Neural progenitor cell (in vitro differentiated cells): ENCODE measurements around the gene VSTM4. TPM values are rescaled to one million over a fixed set of nuclear protein-coding genes. Genes with fewer than 3 reads are reported as not detected.

Experiments
- DNase-seq: peaks from one replicate; pipeline ENCODE4 v3.0.0-alpha.2; 2016; ENCODE audit warnings: low spot score
- H2AFZ ChIP-seq: fragments of 200-600 bp; sonication (generic); replicated peaks from 2 replicates; pipeline ENCODE4 v1.6.1; 2016; ENCODE audit warnings: antibody characterized with exemption
- H3F3A ChIP-seq: fragments of 200-600 bp; sonication (generic); 2 replicates; pipeline ENCODE4 v1.6.1; 2016; ENCODE audit warnings: antibody characterized with exemption, low read depth
- H3K27ac ChIP-seq: fragments of 200-600 bp; sonication (generic); 2 replicates; pipeline ENCODE4 v1.5.1; 2016; ENCODE audit warnings: mild to moderate bottlenecking
- H3K27me3 ChIP-seq: fragments of 200-600 bp; sonication (generic); 2 replicates; pipeline ENCODE4 v1.6.1; 2016; ENCODE audit warnings: mild to moderate bottlenecking, moderate library complexity
- H3K36me3 ChIP-seq: fragments of 200-600 bp; sonication (generic); 2 replicates; pipeline ENCODE4 v1.5.1; 2016
- H3K4me1 ChIP-seq: fragments of 200-600 bp; sonication (generic); 2 replicates; pipeline ENCODE4 v1.6.1; 2016; ENCODE audit warnings: mixed run types
- H3K4me2 ChIP-seq: fragments of 200-600 bp; sonication (generic); 2 replicates; pipeline ENCODE4 v1.6.1; 2016
- H3K4me3 ChIP-seq: fragments of 200-600 bp; sonication (generic); 2 replicates; pipeline ENCODE4 v1.5.1; 2016
- H3K79me2 ChIP-seq: fragments of 200-600 bp; sonication (generic); 2 replicates; pipeline ENCODE4 v1.6.1; 2016; ENCODE audit warnings: low read depth
- H3K9ac ChIP-seq: fragments of 200-600 bp; sonication (generic); 2 replicates; pipeline ENCODE4 v1.6.1; 2016
- H3K9me3 ChIP-seq: fragments of 200-600 bp; sonication (generic); 2 replicates; pipeline ENCODE4 v1.5.1; 2016; ENCODE audit warnings: low read depth
- H4K20me1 ChIP-seq: fragments of 200-600 bp; sonication (generic); 2 replicates; pipeline ENCODE4 v1.6.1; 2016; ENCODE audit warnings: low read depth
- H3K27ac Mint-ChIP-seq: 3 replicates; pipeline ENCODE4 v1.8.0; 2021; ENCODE audit warnings: mixed read lengths
- H3K27me3 Mint-ChIP-seq: 2 replicates; pipeline ENCODE4 v1.8.0; 2022; ENCODE audit warnings: low read depth, mild to moderate bottlenecking, inconsistent platforms, moderate library complexity, mixed read lengths; ENCODE audit not compliant: insufficient read depth
- H3K36me3 Mint-ChIP-seq: 3 replicates; pipeline ENCODE4 v1.8.0; 2021; ENCODE audit warnings: mixed read lengths
- H3K4me1 Mint-ChIP-seq: 3 replicates; pipeline ENCODE4 v1.8.0; 2021; ENCODE audit warnings: mixed read lengths
- H3K4me3 Mint-ChIP-seq: 3 replicates; pipeline ENCODE4 v1.8.0; 2021; ENCODE audit warnings: mild to moderate bottlenecking, moderate library complexity, mixed read lengths
- H3K9me3 Mint-ChIP-seq: 3 replicates; pipeline ENCODE4 v1.8.0; 2020; ENCODE audit warnings: mixed read lengths
- EZH2 ChIP-seq: fragments of 200-600 bp; sonication (generic); IDR thresholded peaks from 2 replicates; pipeline ENCODE4 v1.6.1; 2017; ENCODE audit warnings: antibody characterized with exemption, mild to moderate bottlenecking, moderate library complexity
- EZH2phosphoT487 ChIP-seq: fragments of 200-600 bp; sonication (generic); IDR thresholded peaks from 2 replicates; pipeline ENCODE4 v1.6.1; 2017; ENCODE audit warnings: antibody characterized with exemption
- total RNA-seq: library from RNA; depleted of rRNA; stranded (reverse); fragments of >200 nt; gene quantifications from 2 replicates; pipeline ENCODE4 v1.2.3, GENCODE V29; 2015; ENCODE audit warnings: low replicate concordance
- TF ChIP-seq, protein P1 (sequence below): fragments of 200-600 bp; sonication (generic); IDR thresholded peaks from 2 replicates; pipeline ENCODE4 v1.5.1; 2017; ENCODE audit warnings: antibody characterized with exemption, mild to moderate bottlenecking

The VSTM4 gene
- total RNA-seq, 1 donor from 2014 or later: 0.92 TPM

DNA sequence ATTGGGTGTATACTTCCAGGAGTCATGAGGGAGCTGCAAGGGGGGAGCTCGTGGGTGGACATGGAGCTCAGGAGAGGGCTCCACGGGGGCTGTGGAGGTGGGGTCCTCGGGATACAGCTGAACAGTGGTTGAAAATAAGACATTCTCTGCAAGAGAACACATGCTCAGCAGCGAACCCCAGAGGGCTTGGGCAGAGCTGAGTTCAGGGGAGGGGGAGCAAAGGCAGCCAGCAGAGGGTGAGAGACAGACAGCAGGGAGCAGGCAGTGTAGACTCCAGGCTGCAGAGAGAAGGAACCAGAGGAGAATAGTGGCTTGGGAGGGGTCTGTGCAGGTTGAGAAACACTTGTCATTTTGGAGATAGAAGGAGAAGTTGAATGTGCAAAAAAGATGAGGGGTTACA, 102.7 kb downstream of the VSTM4 start:
- H3K9me3 Mint-ChIP-seq: no peaks in the 10 kb centered on the region
- no peak overlapping the region for H3K4me3 ChIP-seq
- H3K4me3 Mint-ChIP-seq: no peak overlapping the region
- peaks cover 23% of the 10 kb centered on the region for H3K4me1 Mint-ChIP-seq
- H3K4me1 ChIP-seq: peaks cover 6% of the 10 kb centered on the region
- no peaks in the 10 kb centered on the region for H3F3A ChIP-seq
- no peaks in the 10 kb centered on the region for H4K20me1 ChIP-seq
- TF ChIP-seq EZH2phosphoT487 (no peak), EZH2 (no peak)
- TF ChIP-seq, protein P1, sequence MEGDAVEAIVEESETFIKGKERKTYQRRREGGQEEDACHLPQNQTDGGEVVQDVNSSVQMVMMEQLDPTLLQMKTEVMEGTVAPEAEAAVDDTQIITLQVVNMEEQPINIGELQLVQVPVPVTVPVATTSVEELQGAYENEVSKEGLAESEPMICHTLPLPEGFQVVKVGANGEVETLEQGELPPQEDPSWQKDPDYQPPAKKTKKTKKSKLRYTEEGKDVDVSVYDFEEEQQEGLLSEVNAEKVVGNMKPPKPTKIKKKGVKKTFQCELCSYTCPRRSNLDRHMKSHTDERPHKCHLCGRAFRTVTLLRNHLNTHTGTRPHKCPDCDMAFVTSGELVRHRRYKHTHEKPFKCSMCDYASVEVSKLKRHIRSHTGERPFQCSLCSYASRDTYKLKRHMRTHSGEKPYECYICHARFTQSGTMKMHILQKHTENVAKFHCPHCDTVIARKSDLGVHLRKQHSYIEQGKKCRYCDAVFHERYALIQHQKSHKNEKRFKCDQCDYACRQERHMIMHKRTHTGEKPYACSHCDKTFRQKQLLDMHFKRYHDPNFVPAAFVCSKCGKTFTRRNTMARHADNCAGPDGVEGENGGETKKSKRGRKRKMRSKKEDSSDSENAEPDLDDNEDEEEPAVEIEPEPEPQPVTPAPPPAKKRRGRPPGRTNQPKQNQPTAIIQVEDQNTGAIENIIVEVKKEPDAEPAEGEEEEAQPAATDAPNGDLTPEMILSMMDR: no peak
- H3K27me3 ChIP-seq: no peaks in the 10 kb centered on the region
- peaks cover 3% of the 10 kb centered on the region for H3K27me3 Mint-ChIP-seq
- no peak overlapping the region for H3K4me2 ChIP-seq
- H3K27ac Mint-ChIP-seq: no peak overlapping the region
- H2AFZ ChIP-seq: no peak overlapping the region
- H3K79me2 ChIP-seq: no peaks in the 10 kb centered on the region
- H3K9ac ChIP-seq: no peak overlapping the region
- DNase-seq: no peak
- H3K27ac ChIP-seq: no peak overlapping the region
- H3K36me3 Mint-ChIP-seq: no peaks in the 10 kb centered on the region
- H3K36me3 ChIP-seq: no peaks in the 10 kb centered on the region
- H3K9me3 ChIP-seq: no peaks in the 10 kb centered on the region

DNA sequence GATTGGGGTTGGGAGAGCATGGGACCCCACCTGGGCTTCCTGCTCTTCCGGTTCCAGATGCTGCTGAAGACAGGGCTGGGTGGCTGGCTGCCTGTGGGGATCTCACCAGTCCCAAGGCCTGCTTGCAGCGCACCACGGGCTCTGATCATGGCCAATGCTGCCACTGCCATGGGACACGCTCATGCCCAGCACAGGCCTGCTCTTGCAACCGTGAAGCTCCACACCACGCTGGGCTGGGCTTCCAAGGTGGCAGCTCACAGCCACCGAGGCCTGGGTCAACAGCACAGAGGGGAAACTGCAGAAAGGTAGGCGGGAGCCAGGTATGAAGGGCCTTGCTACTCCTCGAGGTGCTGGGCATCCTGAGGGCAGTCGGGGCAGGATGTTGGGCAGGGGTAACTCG, 103.6 kb downstream of the VSTM4 start:
- Mint-ChIP-seq H3K36me3 (no peaks in the 10 kb centered on the region), H3K27ac (no peak overlapping the region)
- DNase-seq: no peak

DNA sequence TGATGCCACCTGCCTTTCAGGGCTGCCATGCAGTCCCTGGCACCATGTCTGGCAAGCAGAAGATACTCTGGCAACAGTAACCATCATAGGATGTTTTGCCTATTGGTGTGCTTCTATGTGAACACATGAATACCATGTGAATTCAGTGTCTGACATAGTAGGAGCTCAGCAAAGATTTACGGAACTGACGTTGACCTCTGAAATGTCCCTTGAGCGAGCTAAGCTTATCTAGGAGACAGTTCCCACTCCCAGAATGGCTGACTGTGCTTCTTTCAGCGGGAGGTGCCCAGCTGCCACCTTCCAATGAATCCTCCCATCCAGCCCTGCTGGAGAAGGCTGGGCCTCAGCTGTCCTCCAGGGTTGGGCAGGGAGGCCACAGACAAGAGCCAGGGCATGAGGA, 104.5 kb downstream of the VSTM4 start:
- H3K79me2 ChIP-seq: no peaks in the 10 kb centered on the region
- no peak overlapping the region for H3K4me3 Mint-ChIP-seq
- peaks cover 2% of the 10 kb centered on the region for H3K36me3 Mint-ChIP-seq
- H3K9ac ChIP-seq: no peak overlapping the region
- peaks cover 27% of the 10 kb centered on the region for H3K4me1 Mint-ChIP-seq
- H3K36me3 ChIP-seq: no peaks in the 10 kb centered on the region
- H3K4me3 ChIP-seq: no peak overlapping the region
- H3K9me3 Mint-ChIP-seq: no peaks in the 10 kb centered on the region
- no peak overlapping the region for H3K27ac Mint-ChIP-seq
- peaks cover 6% of the 10 kb centered on the region for H3K4me1 ChIP-seq
- no peak overlapping the region for H2AFZ ChIP-seq
- H3K27ac ChIP-seq: no peak overlapping the region
- no peak overlapping the region for H3K4me2 ChIP-seq
- peaks cover 2% of the 10 kb centered on the region for H3K27me3 Mint-ChIP-seq
- no peaks in the 10 kb centered on the region for H3K9me3 ChIP-seq
- DNase-seq: no peak
- H3F3A ChIP-seq: no peaks in the 10 kb centered on the region
- no peaks in the 10 kb centered on the region for H3K27me3 ChIP-seq
- TF ChIP-seq EZH2 (no peak), EZH2phosphoT487 (no peak)
- TF ChIP-seq, protein P1: no peak
- no peaks in the 10 kb centered on the region for H4K20me1 ChIP-seq

More for the DNA sequence above, 103.6 kb downstream of the VSTM4 start:
- Mint-ChIP-seq H3K9me3 (no peaks in the 10 kb centered on the region), H3K27me3 (peaks cover 2% of the 10 kb centered on the region), H3K4me3 (no peak overlapping the region), H3K4me1 (peaks cover 27% of the 10 kb centered on the region)
- Histone ChIP-seq H3K36me3 (no peaks in the 10 kb centered on the region), H3K4me3 (no peak overlapping the region), H3K9ac (no peak overlapping the region), H3K27me3 (no peaks in the 10 kb centered on the region), H3K4me2 (no peak overlapping the region), H3K9me3 (no peaks in the 10 kb centered on the region), H3K27ac (no peak overlapping the region), H3K4me1 (peaks cover 6% of the 10 kb centered on the region), H3K79me2 (no peaks in the 10 kb centered on the region), H4K20me1 (no peaks in the 10 kb centered on the region), H2AFZ (no peak overlapping the region), H3F3A (no peaks in the 10 kb centered on the region)
- TF ChIP-seq, protein P1: no peak
- no peak for TF ChIP-seq EZH2phosphoT487
- no peak for TF ChIP-seq EZH2
